ENCODE results near the gene PLEKHH2.
"Not testable (repeated sequence)": the region's sequence is repeated elsewhere in the genome, so short reads cannot be mapped to it uniquely, and the experiment has no call there.

PLEKHH2 gene

DNA sequence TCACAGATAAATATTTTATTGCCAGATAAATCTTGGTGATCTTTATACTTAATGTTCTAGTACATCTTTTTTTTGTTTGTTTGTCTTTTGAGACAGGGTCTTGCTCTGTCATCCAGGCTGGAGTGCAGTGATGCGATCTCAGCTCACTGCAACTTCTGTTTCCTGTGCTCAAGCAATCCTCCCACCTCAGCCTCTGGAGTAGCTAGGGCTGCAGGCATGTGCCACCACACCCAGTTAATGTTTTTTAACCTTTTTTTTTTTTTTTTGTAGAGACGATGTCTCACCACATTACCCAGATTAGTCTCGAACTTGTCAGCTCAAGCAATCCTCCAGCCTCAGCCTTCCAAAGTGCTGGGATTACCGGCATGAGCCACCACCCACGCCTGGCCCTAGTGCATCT lies 48.3 kb downstream of the PLEKHH2 start:
- Histone ChIP-seq H3K36me3 (ENCODE audit: control insufficient read depth in 1 of 2, insufficient read depth in 2 of 2, low read depth in 1 of 2, low read length in 2 of 2) (peaks cover 0 to 11% of the 10 kb centered on the region in 2 experiments), H2BK15ac (ENCODE audit: low read depth, poor library complexity, severe bottlenecking) (no peak overlapping the region), H3K18ac (ENCODE audit: low read depth in 1 of 2, low read length in 2 of 2) (no peak overlapping the region), H3K4me3 (ENCODE audit: insufficient read depth in 1 of 2, low read depth in 1 of 2, low read length in 2 of 2) (no peak overlapping the region), H3K9me3 (ENCODE audit: control insufficient read depth, low read length) (no peaks in the 10 kb centered on the region), H3K14ac (ENCODE audit: low read length in 2 of 2) (no peak overlapping the region), H4K91ac (ENCODE audit: low read length) (no peak overlapping the region), H3K27ac (ENCODE audit: low read length, poor library complexity, severe bottlenecking) (no peak overlapping the region), H3K9ac (ENCODE audit: low read length) (no peak overlapping the region), H3K4me1 (ENCODE audit: control insufficient read depth, insufficient read depth, low read depth, low read length) (peaks cover 3% of the 10 kb centered on the region), H3K4me2 (ENCODE audit: low read length, poor library complexity, severe bottlenecking) (no peak overlapping the region), H2AFZ (ENCODE audit: low read depth, low read length) (no peak overlapping the region), H2BK120ac (ENCODE audit: low read depth, low read length) (no peak overlapping the region), H2BK12ac (ENCODE audit: low read length in 2 of 2) (no peak overlapping the region), H2BK5ac (ENCODE audit: low read depth, low read length, poor library complexity, severe bottlenecking) (no peak overlapping the region), H3K23ac (ENCODE audit: low read length in 2 of 2) (no peak overlapping the region), H4K8ac (ENCODE audit: low read length) (no peak overlapping the region), H3K79me1 (replicated peaks; ENCODE audit: low read length, poor library complexity, severe bottlenecking) (no peaks in the 10 kb centered on the region), H3K27me3 (ENCODE audit: control insufficient read depth in 1 of 2, insufficient read depth in 1 of 2, low read length in 2 of 2) (no peaks in the 10 kb centered on the region), H3K4ac (ENCODE audit: low read depth in 1 of 2, low read length in 2 of 2) (no peak overlapping the region), H2AK5ac (ENCODE audit: low read length, severe bottlenecking) (no peak overlapping the region)
- DNase-seq, result no peak
- 62% methylated on average over 4 of the region's 5 CpGs for WGBS

- no peak overlapping the region for H2AFZ ChIP-seq (ENCODE audit: low read depth, low read length)
- H3K79me1 ChIP-seq (replicated peaks; ENCODE audit: low read length, poor library complexity, severe bottlenecking), result no peaks in the 10 kb centered on the region
- H2BK5ac ChIP-seq (ENCODE audit: low read depth, low read length, poor library complexity, severe bottlenecking), result no peak overlapping the region
- 84% methylated on average over 2 of the region's 2 CpGs for WGBS
- H3K27me3 ChIP-seq (ENCODE audit: control insufficient read depth in 1 of 2, insufficient read depth in 1 of 2, low read length in 2 of 2), result no peaks in the 10 kb centered on the region
- H3K18ac ChIP-seq (ENCODE audit: low read depth in 1 of 2, low read length in 2 of 2), result no peak overlapping the region
- no peak overlapping the region for H3K27ac ChIP-seq (ENCODE audit: low read length, poor library complexity, severe bottlenecking)
- H3K4me3 ChIP-seq (ENCODE audit: insufficient read depth in 1 of 2, low read depth in 1 of 2, low read length in 2 of 2), result no peak overlapping the region
- H2BK12ac ChIP-seq (ENCODE audit: low read length in 2 of 2), result no peak overlapping the region
- H4K91ac ChIP-seq (ENCODE audit: low read length), result no peak overlapping the region
- H2AK5ac ChIP-seq (ENCODE audit: low read length, severe bottlenecking), result no peak overlapping the region
- H3K4me2 ChIP-seq (ENCODE audit: low read length, poor library complexity, severe bottlenecking), result no peak overlapping the region
- no peak for DNase-seq
- H2BK120ac ChIP-seq (ENCODE audit: low read depth, low read length), result no peak overlapping the region
- no peak overlapping the region for H2BK15ac ChIP-seq (ENCODE audit: low read depth, poor library complexity, severe bottlenecking)
- H3K9me3 ChIP-seq (ENCODE audit: control insufficient read depth, low read length), result no peaks in the 10 kb centered on the region
- no peak overlapping the region for H3K23ac ChIP-seq (ENCODE audit: low read length in 2 of 2)
- H3K9ac ChIP-seq (ENCODE audit: low read length), result no peak overlapping the region
- no peak overlapping the region for H3K14ac ChIP-seq (ENCODE audit: low read length in 2 of 2)
- no peak overlapping the region for H3K4ac ChIP-seq (ENCODE audit: low read depth in 1 of 2, low read length in 2 of 2)
- no peak overlapping the region for H4K8ac ChIP-seq (ENCODE audit: low read length)
- no peaks in the 10 kb centered on the region for H3K36me3 ChIP-seq (ENCODE audit: control insufficient read depth in 1 of 2, insufficient read depth in 2 of 2, low read depth in 1 of 2, low read length in 2 of 2)
- H3K4me1 ChIP-seq (ENCODE audit: control insufficient read depth, insufficient read depth, low read depth, low read length), result peaks cover 3% of the 10 kb centered on the region
Observed at GRCh38 chr2:43689999-43690398, 52.9 kb downstream of the PLEKHH2 start.

- no peak for DNase-seq
- no peak overlapping the region for H3K4me2 ChIP-seq (ENCODE audit: low read length, poor library complexity, severe bottlenecking)
- no peak overlapping the region for H3K18ac ChIP-seq (ENCODE audit: low read depth in 1 of 2, low read length in 2 of 2)
- H2AFZ ChIP-seq (ENCODE audit: low read depth, low read length), result no peak overlapping the region
- H3K9ac ChIP-seq (ENCODE audit: low read length), result no peak overlapping the region
- 93% methylated on average over 5 of the region's 5 CpGs for WGBS
- H3K27ac ChIP-seq (ENCODE audit: low read length, poor library complexity, severe bottlenecking), result no peak overlapping the region
- no peak overlapping the region for H4K91ac ChIP-seq (ENCODE audit: low read length)
- H3K36me3 ChIP-seq (ENCODE audit: control insufficient read depth in 1 of 2, insufficient read depth in 2 of 2, low read depth in 1 of 2, low read length in 2 of 2), result peaks cover 0 to 7% of the 10 kb centered on the region in 2 experiments
- H3K9me3 ChIP-seq (ENCODE audit: control insufficient read depth, low read length), result no peaks in the 10 kb centered on the region
- H3K79me1 ChIP-seq (replicated peaks; ENCODE audit: low read length, poor library complexity, severe bottlenecking), result no peaks in the 10 kb centered on the region
- H3K4me3 ChIP-seq (ENCODE audit: insufficient read depth in 1 of 2, low read depth in 1 of 2, low read length in 2 of 2), result no peak overlapping the region
- H2BK120ac ChIP-seq (ENCODE audit: low read depth, low read length), result no peak overlapping the region
- no peak overlapping the region for H3K4ac ChIP-seq (ENCODE audit: low read depth in 1 of 2, low read length in 2 of 2)
- H3K14ac ChIP-seq (ENCODE audit: low read length in 2 of 2), result no peak overlapping the region
- H2BK5ac ChIP-seq (ENCODE audit: low read depth, low read length, poor library complexity, severe bottlenecking), result no peak overlapping the region
- no peaks in the 10 kb centered on the region for H3K27me3 ChIP-seq (ENCODE audit: control insufficient read depth in 1 of 2, insufficient read depth in 1 of 2, low read length in 2 of 2)
- no peak overlapping the region for H3K23ac ChIP-seq (ENCODE audit: low read length in 2 of 2)
- no peak overlapping the region for H2AK5ac ChIP-seq (ENCODE audit: low read length, severe bottlenecking)
- no peak overlapping the region for H4K8ac ChIP-seq (ENCODE audit: low read length)
- no peaks in the 10 kb centered on the region for H3K4me1 ChIP-seq (ENCODE audit: control insufficient read depth, insufficient read depth, low read depth, low read length)
- H2BK15ac ChIP-seq (ENCODE audit: low read depth, poor library complexity, severe bottlenecking), result no peak overlapping the region
- H2BK12ac ChIP-seq (ENCODE audit: low read length in 2 of 2), result no peak overlapping the region
Observed at GRCh38 chr2:43692428-43692994, 55.5 kb downstream of the PLEKHH2 start.

GRCh38 chr2:43698140-43698539 lies 61.1 kb downstream of the PLEKHH2 start:
- WGBS, result 95% methylated on average over 4 of the region's 6 CpGs
- not testable (repeated sequence) for H3K4ac ChIP-seq (ENCODE audit: low read depth in 1 of 2, low read length in 2 of 2); H3K27ac ChIP-seq (ENCODE audit: low read length, poor library complexity, severe bottlenecking)

More at GRCh38 chr2:43698140-43698539, 61.1 kb downstream of the PLEKHH2 start:
- H2BK5ac ChIP-seq (ENCODE audit: low read depth, low read length, poor library complexity, severe bottlenecking); H3K27me3 ChIP-seq (ENCODE audit: control insufficient read depth in 1 of 2, insufficient read depth in 1 of 2, low read length in 2 of 2); H2BK15ac ChIP-seq (ENCODE audit: low read depth, poor library complexity, severe bottlenecking); H2BK12ac ChIP-seq (ENCODE audit: low read length in 2 of 2); H3K9ac ChIP-seq (ENCODE audit: low read length); H3K14ac ChIP-seq (ENCODE audit: low read length in 2 of 2); H3K4me3 ChIP-seq (ENCODE audit: insufficient read depth in 1 of 2, low read depth in 1 of 2, low read length in 2 of 2); H4K8ac ChIP-seq (ENCODE audit: low read length); H2AK5ac ChIP-seq (ENCODE audit: low read length, severe bottlenecking); H3K4me1 ChIP-seq (ENCODE audit: control insufficient read depth, insufficient read depth, low read depth, low read length); H3K18ac ChIP-seq (ENCODE audit: low read depth in 1 of 2, low read length in 2 of 2); H3K4me2 ChIP-seq (ENCODE audit: low read length, poor library complexity, severe bottlenecking); DNase-seq; H2AFZ ChIP-seq (ENCODE audit: low read depth, low read length); H4K91ac ChIP-seq (ENCODE audit: low read length); H3K36me3 ChIP-seq (ENCODE audit: control insufficient read depth in 1 of 2, insufficient read depth in 2 of 2, low read depth in 1 of 2, low read length in 2 of 2); H2BK120ac ChIP-seq (ENCODE audit: low read depth, low read length); H3K23ac ChIP-seq (ENCODE audit: low read length in 2 of 2); H3K79me1 ChIP-seq (replicated peaks; ENCODE audit: low read length, poor library complexity, severe bottlenecking); H3K9me3 ChIP-seq (ENCODE audit: control insufficient read depth, low read length): not testable (repeated sequence)
